AG04450 (cell line): ENCODE measurements around the gene ARID3A. TPM values are rescaled to one million over a fixed set of nuclear protein-coding genes. Genes with fewer than 3 reads are reported as not detected.
"Not testable (repeated sequence)": the region's sequence is repeated elsewhere in the genome, so short reads cannot be mapped to it uniquely, and the experiment has no call there.

ENCODE experiments used
- CTCF ChIA-PET: fragments of 300-600, 350-600 bp; formaldehyde crosslinking; extraction: SDS; loops from one replicate; lab custom pipeline; 2022; ENCODE audit warnings: antibody characterized with exemption, inconsistent platforms; lab: Charles Lee
- POLR2A ChIA-PET: fragments of 350-600 bp; formaldehyde crosslinking; extraction: SDS; loops from one replicate; lab custom pipeline; 2021; ENCODE audit warnings: antibody characterized with exemption, inconsistent platforms; lab: Yijun Ruan, JAX
- DNase-seq: peaks from one replicate; pipeline ENCODE4 v3.0.0-alpha.2; 2011; ENCODE audit warnings: low read depth, low spot score
- H3K27ac ChIP-seq: one replicate; pipeline ENCODE4 v1.5.1; 2012; ENCODE audit warnings: low read depth, low read length, control low read depth
- H3K27me3 ChIP-seq: one replicate; pipeline ENCODE4 v1.6.0; 2012; ENCODE audit warnings: low read length; ENCODE audit not compliant: control insufficient read depth, insufficient read depth
- H3K4me3 ChIP-seq: 2 replicates; pipeline ENCODE4 v1.5.1; 2011; ENCODE audit warnings: mild to moderate bottlenecking, low read depth, low read length, control low read depth
- H3K9me3 ChIP-seq: 2 replicates; pipeline ENCODE4 v1.5.1; 2012; ENCODE audit warnings: low read length; ENCODE audit not compliant: control insufficient read depth, insufficient read depth
- CTCF ChIP-seq: IDR thresholded peaks from 2 replicates; pipeline ENCODE4 v1.5.1; 2011; ENCODE audit warnings: low read depth, low read length, control low read depth, inconsistent platforms
- polyA minus RNA-seq: library from RNA; depleted of rRNA, polyadenylated mRNA; stranded (reverse); fragments of >200 nt; gene quantifications from 2 replicates; pipeline ENCODE4 v1.2.3, GENCODE V29; 2011; rRNA and poly(A)+ RNA removed
- polyA plus RNA-seq: library from polyadenylated mRNA; depleted of rRNA; stranded (reverse); fragments of >200 nt; gene quantifications from 2 replicates; pipeline ENCODE4 v1.2.3, GENCODE V29; 2011; rRNA removed

The ARID3A gene
- polyA plus RNA-seq (7.6 and 12.2 TPM in 2 replicates), polyA minus RNA-seq (29.7 and 32.4 TPM in 2 replicates)

GRCh38 chr19:925526-926322 lies at the start of gene ARID3A:
Gene ARID3A, plus strand, starts transcription at chr19:926035. Its CDS starts 3,494 bp downstream, at chr19:929529.
- Histone ChIP-seq H3K27me3 (no peaks in the 10 kb centered on the region), H3K9me3 (no peaks in the 10 kb centered on the region; the same call in 1 of the 2 replicates), H3K4me3 (peak within 1 kb of the TSS; percentile 83), H3K27ac (peak within 1 kb of the TSS; percentile 75)
- POLR2A ChIA-PET = interaction anchor here (1.4 kb wide), 1 partner anchor 59 kb away, joined by 5 read pairs; the partner anchor contains the start of gene WDR18
- DNase-seq = peak; percentile 48
- TF ChIP-seq CTCF = no peak
- CTCF ChIA-PET = no interaction called here

GRCh38 chr19:876089-876488 lies 49.7 kb upstream of the ARID3A start:
- no peak overlapping the region for H3K27ac ChIP-seq
- H3K27me3 ChIP-seq = no peaks in the 10 kb centered on the region
- DNase-seq = no peak
- ChIA-PET CTCF (no interaction called here), POLR2A (no interaction called here)
- no peak for TF ChIP-seq CTCF
- H3K9me3 ChIP-seq = peaks cover 9% of the 10 kb centered on the region; the same call in 1 of the 2 replicates
- no peak overlapping the region for H3K4me3 ChIP-seq

- peaks cover 16% of the 10 kb centered on the region; the same call in 1 of the 2 replicates for H3K9me3 ChIP-seq
- H3K27ac ChIP-seq = no peak overlapping the region
- DNase-seq = no peak
- H3K4me3 ChIP-seq = no peak overlapping the region
- POLR2A ChIA-PET = interaction anchor here (0.7 kb wide), 1 partner anchor 33 kb away, joined by 3 read pairs; no protein-coding TSS in a partner anchor
- H3K27me3 ChIP-seq = no peaks in the 10 kb centered on the region
- no peak for TF ChIP-seq CTCF
- CTCF ChIA-PET = no interaction called here
Observed at GRCh38 chr19:876780-877314, 49.0 kb upstream of the ARID3A start.

- H3K9me3 ChIP-seq = peaks cover 11% of the 10 kb centered on the region; the same call in 1 of the 2 replicates
- CTCF ChIA-PET = interaction anchor here (0.8 kb wide), 1 partner anchor 124 kb away, joined by 3 read pairs; no protein-coding TSS in a partner anchor
- POLR2A ChIA-PET, H3K27me3 ChIP-seq, H3K27ac ChIP-seq, H3K4me3 ChIP-seq, DNase-seq: not testable (repeated sequence)
Observed at GRCh38 chr19:877992-878660, 47.7 kb upstream of the ARID3A start.

- not testable (repeated sequence) for H3K4me3 ChIP-seq, H3K27me3 ChIP-seq, DNase-seq, H3K27ac ChIP-seq
- peaks cover 11% of the 10 kb centered on the region; the same call in 1 of the 2 replicates for H3K9me3 ChIP-seq
- POLR2A ChIA-PET = interaction anchor here (0.6 to 0.9 kb wide), 7 partner anchors 11 to 328 kb away, joined by 3 to 6 read pairs (median 3); partner anchors contain the start of gene RNU6-9
- CTCF ChIA-PET = interaction anchor here (0.8 kb wide), 1 partner anchor 124 kb away, joined by 3 read pairs; no protein-coding TSS in a partner anchor
Observed at GRCh38 chr19:878751-879561, 46.9 kb upstream of the ARID3A start.
